Sciatic nerve (tissue), 1 donor: ENCODE results near the gene GALNT14. TPM values are rescaled to one million over a fixed set of nuclear protein-coding genes. Genes with fewer than 3 reads are reported as not detected.

Source experiments
- total RNA-seq: library from RNA; stranded (reverse); fragmentation: NEBNext Ultra II Directional; extraction: Animal tissue kit (Norgen Biotek cat#: 25700); gene quantifications from one replicate; pipeline ENCODE4 v1.2.1, GENCODE V29; 2021
- donor health status: DM: no; HTN: no; CAD: no.

Gene GALNT14
- total RNA-seq, 1 donor from 2014 or later = 1.2 TPM

Other genes starting within 250 kb of the GALNT14 start
- 0.36 TPM for gene CAPN14, start 79.1 kb upstream of the GALNT14 start, total RNA-seq
- 7.0 TPM for gene EHD3, start 95.7 kb upstream of the GALNT14 start, total RNA-seq